ENCODE results near the gene SMCO3. TPM values are rescaled to one million over a fixed set of nuclear protein-coding genes. Genes with fewer than 3 reads are reported as not detected.

The SMCO3 gene
- total RNA-seq, 1 experiment from 2014 or later: not detected

GRCh38 chr12:14844401-14844800, 30.4 kb upstream of the SMCO3 start:
- peaks cover 2% of the 10 kb centered on the region for H3K36me3 Mint-ChIP-seq
- H3K9me3 Mint-ChIP-seq: peaks cover 7% of the 10 kb centered on the region
- DNase-seq (ENCODE audit: low spot score) (no peak), ATAC-seq (no peak)
- ChIA-PET POLR2A (no interaction called here), CTCF (interaction anchor here (0.8 kb wide), 1 partner anchor 377 kb away, joined by 4 read pairs; the partner anchor contains the start of gene RERG)
- no peaks in the 10 kb centered on the region; the same call in 1 of the 2 replicates for H3K27me3 Mint-ChIP-seq (ENCODE audit: low read depth)
- H3K27ac Mint-ChIP-seq: no peak overlapping the region
- no peaks in the 10 kb centered on the region for H3K4me1 Mint-ChIP-seq
- H3K4me3 Mint-ChIP-seq: no peak overlapping the region
- TF ChIP-seq, protein P1, sequence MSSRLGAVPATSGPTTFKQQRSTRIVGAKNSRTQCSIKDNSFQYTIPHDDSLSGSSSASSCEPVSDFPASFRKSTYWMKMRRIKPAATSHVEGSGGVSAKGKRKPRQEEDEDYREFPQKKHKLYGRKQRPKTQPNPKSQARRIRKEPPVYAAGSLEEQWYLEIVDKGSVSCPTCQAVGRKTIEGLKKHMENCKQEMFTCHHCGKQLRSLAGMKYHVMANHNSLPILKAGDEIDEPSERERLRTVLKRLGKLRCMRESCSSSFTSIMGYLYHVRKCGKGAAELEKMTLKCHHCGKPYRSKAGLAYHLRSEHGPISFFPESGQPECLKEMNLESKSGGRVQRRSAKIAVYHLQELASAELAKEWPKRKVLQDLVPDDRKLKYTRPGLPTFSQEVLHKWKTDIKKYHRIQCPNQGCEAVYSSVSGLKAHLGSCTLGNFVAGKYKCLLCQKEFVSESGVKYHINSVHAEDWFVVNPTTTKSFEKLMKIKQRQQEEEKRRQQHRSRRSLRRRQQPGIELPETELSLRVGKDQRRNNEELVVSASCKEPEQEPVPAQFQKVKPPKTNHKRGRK (CRISPR knock-in tag; IDR thresholded peaks at IDR 0.05; ENCODE audit: borderline replicate concordance): no peak
- TF ChIP-seq, protein P2, sequence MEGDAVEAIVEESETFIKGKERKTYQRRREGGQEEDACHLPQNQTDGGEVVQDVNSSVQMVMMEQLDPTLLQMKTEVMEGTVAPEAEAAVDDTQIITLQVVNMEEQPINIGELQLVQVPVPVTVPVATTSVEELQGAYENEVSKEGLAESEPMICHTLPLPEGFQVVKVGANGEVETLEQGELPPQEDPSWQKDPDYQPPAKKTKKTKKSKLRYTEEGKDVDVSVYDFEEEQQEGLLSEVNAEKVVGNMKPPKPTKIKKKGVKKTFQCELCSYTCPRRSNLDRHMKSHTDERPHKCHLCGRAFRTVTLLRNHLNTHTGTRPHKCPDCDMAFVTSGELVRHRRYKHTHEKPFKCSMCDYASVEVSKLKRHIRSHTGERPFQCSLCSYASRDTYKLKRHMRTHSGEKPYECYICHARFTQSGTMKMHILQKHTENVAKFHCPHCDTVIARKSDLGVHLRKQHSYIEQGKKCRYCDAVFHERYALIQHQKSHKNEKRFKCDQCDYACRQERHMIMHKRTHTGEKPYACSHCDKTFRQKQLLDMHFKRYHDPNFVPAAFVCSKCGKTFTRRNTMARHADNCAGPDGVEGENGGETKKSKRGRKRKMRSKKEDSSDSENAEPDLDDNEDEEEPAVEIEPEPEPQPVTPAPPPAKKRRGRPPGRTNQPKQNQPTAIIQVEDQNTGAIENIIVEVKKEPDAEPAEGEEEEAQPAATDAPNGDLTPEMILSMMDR (IDR thresholded peaks at IDR 0.05): 0 out of 2 replicates have a peak, but pooled peaks have one; percentile 4
- no peak for TF ChIP-seq TEAD4 (CRISPR knock-in tag; IDR thresholded peaks at IDR 0.05)
- no peak for TF ChIP-seq MYBL2 (CRISPR knock-in tag; IDR thresholded peaks at IDR 0.05)

DNA sequence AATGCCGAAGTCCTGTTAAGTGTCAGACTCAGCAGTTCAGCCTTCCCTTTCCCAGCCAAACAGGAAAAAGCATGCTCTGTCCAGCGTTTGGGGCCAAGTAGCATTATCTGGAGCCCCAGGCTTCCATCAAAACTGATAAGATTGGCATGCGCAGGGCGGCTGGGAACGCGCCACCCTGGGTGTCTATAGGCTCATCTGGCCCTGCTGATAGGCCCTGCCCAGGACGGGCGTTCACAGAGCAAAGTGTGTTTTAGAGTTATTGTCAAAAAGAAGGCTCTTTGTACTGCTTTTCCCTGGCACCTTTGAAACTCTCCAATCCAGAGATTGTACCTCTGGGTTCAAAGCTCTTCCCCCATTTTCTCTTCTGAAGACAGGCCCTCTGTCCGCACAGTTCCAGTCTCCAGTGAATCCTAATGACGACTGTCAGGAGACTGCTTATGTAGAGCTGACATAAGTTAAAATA, 29.5 kb upstream of the SMCO3 start, which contains the start of gene ART4:
Gene ART4, minus strand, starts transcription at position 102 of the 463 bp plus-strand sequence. CDS start 413 bp downstream, outside the sequence.
- no peak for TF ChIP-seq NR2C2 (CRISPR knock-in tag; IDR thresholded peaks at IDR 0.05)
- TF ChIP-seq, protein P3, sequence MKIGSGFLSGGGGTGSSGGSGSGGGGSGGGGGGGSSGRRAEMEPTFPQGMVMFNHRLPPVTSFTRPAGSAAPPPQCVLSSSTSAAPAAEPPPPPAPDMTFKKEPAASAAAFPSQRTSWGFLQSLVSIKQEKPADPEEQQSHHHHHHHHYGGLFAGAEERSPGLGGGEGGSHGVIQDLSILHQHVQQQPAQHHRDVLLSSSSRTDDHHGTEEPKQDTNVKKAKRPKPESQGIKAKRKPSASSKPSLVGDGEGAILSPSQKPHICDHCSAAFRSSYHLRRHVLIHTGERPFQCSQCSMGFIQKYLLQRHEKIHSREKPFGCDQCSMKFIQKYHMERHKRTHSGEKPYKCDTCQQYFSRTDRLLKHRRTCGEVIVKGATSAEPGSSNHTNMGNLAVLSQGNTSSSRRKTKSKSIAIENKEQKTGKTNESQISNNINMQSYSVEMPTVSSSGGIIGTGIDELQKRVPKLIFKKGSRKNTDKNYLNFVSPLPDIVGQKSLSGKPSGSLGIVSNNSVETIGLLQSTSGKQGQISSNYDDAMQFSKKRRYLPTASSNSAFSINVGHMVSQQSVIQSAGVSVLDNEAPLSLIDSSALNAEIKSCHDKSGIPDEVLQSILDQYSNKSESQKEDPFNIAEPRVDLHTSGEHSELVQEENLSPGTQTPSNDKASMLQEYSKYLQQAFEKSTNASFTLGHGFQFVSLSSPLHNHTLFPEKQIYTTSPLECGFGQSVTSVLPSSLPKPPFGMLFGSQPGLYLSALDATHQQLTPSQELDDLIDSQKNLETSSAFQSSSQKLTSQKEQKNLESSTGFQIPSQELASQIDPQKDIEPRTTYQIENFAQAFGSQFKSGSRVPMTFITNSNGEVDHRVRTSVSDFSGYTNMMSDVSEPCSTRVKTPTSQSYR (CRISPR knock-in tag; IDR thresholded peaks at IDR 0.05): no peak
- no peak for TF ChIP-seq USF1 (CRISPR knock-in tag; IDR thresholded peaks at IDR 0.05)
- TF ChIP-seq ZNF138 (CRISPR knock-in tag; conservative IDR thresholded peaks at IDR 0.05): no peak
- no peak for TF ChIP-seq SOX15 (CRISPR knock-in tag; IDR thresholded peaks at IDR 0.05)
- no peak for TF ChIP-seq KAT7 (CRISPR knock-in tag; IDR thresholded peaks at IDR 0.05; ENCODE audit: borderline replicate concordance)
- no peak for TF ChIP-seq ZNF263 (CRISPR knock-in tag; IDR thresholded peaks at IDR 0.05; ENCODE audit: low read depth)
- no peak for TF ChIP-seq E2F1 (CRISPR knock-in tag; IDR thresholded peaks at IDR 0.05)
- ChIA-PET CTCF (interaction anchor here (1.2 kb wide), 1 partner anchor 152 kb away, joined by 3 read pairs; no protein-coding TSS in a partner anchor), POLR2A (no interaction called here)
- Mint-ChIP-seq H3K4me1 (peaks cover 5% of the 10 kb centered on the region), H3K27me3 (ENCODE audit: low read depth) (no peaks in the 10 kb centered on the region; the same call in 1 of the 2 replicates), H3K9me3 (peaks cover 11% of the 10 kb centered on the region), H3K36me3 (peaks cover 6% of the 10 kb centered on the region), H3K27ac (no peak within 1 kb of the TSS), H3K4me3 (no peak within 1 kb of the TSS)
- no peak for DNase-seq (ENCODE audit: low spot score)
- ATAC-seq: no peak

DNA sequence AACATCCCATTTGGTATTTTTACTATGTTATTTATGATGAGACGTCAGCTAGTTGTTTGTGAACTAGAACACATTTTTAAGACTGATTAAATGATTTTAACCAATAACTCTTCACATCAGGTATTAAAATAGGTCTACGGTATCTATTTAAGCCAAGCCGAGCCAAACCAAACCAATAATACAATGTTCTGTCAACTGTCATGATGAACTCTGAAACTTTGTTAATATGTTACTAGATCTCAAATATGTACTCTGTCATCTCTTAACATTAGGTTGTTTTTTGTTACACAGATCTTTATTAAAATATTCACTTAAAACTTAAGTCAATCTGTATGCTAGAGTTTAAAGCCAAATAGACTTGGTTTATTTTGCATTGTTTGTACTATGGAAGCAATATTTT, 28.3 kb upstream of the SMCO3 start:
- ChIA-PET CTCF (no interaction called here), POLR2A (no interaction called here)
- Mint-ChIP-seq H3K9me3 (peaks cover 11% of the 10 kb centered on the region), H3K27me3 (ENCODE audit: low read depth) (no peaks in the 10 kb centered on the region), H3K4me1 (peaks cover 5% of the 10 kb centered on the region), H3K27ac (no peak overlapping the region), H3K4me3 (no peak overlapping the region), H3K36me3 (peaks cover 6% of the 10 kb centered on the region)
- DNase-seq (ENCODE audit: low spot score) (no peak), ATAC-seq (no peak)
- no peak for TF ChIP-seq SMAD3 (CRISPR knock-in tag; IDR thresholded peaks at IDR 0.05; ENCODE audit: borderline replicate concordance)
- no peak for TF ChIP-seq ATF3 (CRISPR knock-in tag; conservative IDR thresholded peaks at IDR 0.05)
- no peak for TF ChIP-seq NR2C2 (CRISPR knock-in tag; IDR thresholded peaks at IDR 0.05)
- no peak for TF ChIP-seq ZNF423 (CRISPR knock-in tag; IDR thresholded peaks at IDR 0.05)
- TF ChIP-seq ZNF138 (CRISPR knock-in tag; conservative IDR thresholded peaks at IDR 0.05): no peak
- no peak for TF ChIP-seq NR1H2 (CRISPR knock-in tag; IDR thresholded peaks at IDR 0.05)
- TF ChIP-seq GABPB1 (CRISPR knock-in tag; IDR thresholded peaks at IDR 0.05): no peak
- TF ChIP-seq MXD4 (CRISPR knock-in tag; IDR thresholded peaks at IDR 0.05; ENCODE audit: borderline replicate concordance): no peak
- no peak for TF ChIP-seq ZNF671 (CRISPR knock-in tag; IDR thresholded peaks at IDR 0.05)
- TF ChIP-seq NR3C1 (CRISPR knock-in tag; conservative IDR thresholded peaks at IDR 0.05; ENCODE audit: low read depth): no peak
- no peak for TF ChIP-seq CREB1 (CRISPR knock-in tag; IDR thresholded peaks at IDR 0.05)
- TF ChIP-seq ATF2 (CRISPR knock-in tag; IDR thresholded peaks at IDR 0.05; ENCODE audit: borderline replicate concordance, low read depth): no peak

Data from WTC11 (cell line).